H9 (cell line): ENCODE results near the gene CCM2. TPM values are rescaled to one million over a fixed set of nuclear protein-coding genes. Genes with fewer than 3 reads are reported as not detected.

Source experiments
- DNase-seq: peaks from one replicate; pipeline ENCODE4 v3.0.0-alpha.2; 2017
- H2AFZ ChIP-seq: one replicate; pipeline ENCODE4 v1.6.1; 2013; ENCODE audit warnings: mild to moderate bottlenecking, low read length, control low read depth, moderate library complexity
- H2AK5ac ChIP-seq: 2 replicates; pipeline ENCODE4 v1.6.1; 2013; ENCODE audit warnings: low read length, control low read depth, mixed read lengths; ENCODE audit not compliant: insufficient read length
- H2BK120ac ChIP-seq: one replicate; pipeline ENCODE4 v1.6.1; 2013; ENCODE audit warnings: low read depth, mild to moderate bottlenecking, low read length, control low read depth, inconsistent platforms; ENCODE audit not compliant: poor library complexity, severe bottlenecking
- H2BK12ac ChIP-seq: 2 replicates; pipeline ENCODE4 v1.6.1; 2013; ENCODE audit warnings: low read length, control low read depth, mixed read lengths, low read depth; ENCODE audit not compliant: insufficient read length
- H2BK15ac ChIP-seq: 2 replicates; pipeline ENCODE4 v1.6.1; 2013; ENCODE audit warnings: low read depth, low read length, control low read depth
- H2BK20ac ChIP-seq: one replicate; pipeline ENCODE4 v1.6.1; 2013; ENCODE audit warnings: low read depth, mild to moderate bottlenecking, low read length, control low read depth, inconsistent platforms; ENCODE audit not compliant: poor library complexity, severe bottlenecking
- H2BK5ac ChIP-seq: 2 replicates; pipeline ENCODE4 v1.6.1; 2013; ENCODE audit warnings: low read length, control low read depth, mixed read lengths; ENCODE audit not compliant: insufficient read length
- H3K14ac ChIP-seq: 2 replicates; pipeline ENCODE4 v1.6.1; 2013; ENCODE audit warnings: low read length, control low read depth; ENCODE audit not compliant: insufficient read depth
- H3K18ac ChIP-seq: 2 replicates; pipeline ENCODE4 v1.6.1; 2013; ENCODE audit warnings: low read depth, mild to moderate bottlenecking, mixed read lengths, low read length, control low read depth; ENCODE audit not compliant: insufficient read length
- H3K23ac ChIP-seq: 2 replicates; pipeline ENCODE4 v1.6.1; 2013; ENCODE audit warnings: low read length, control low read depth, mixed read lengths, low read depth; ENCODE audit not compliant: insufficient read length
- H3K23me2 ChIP-seq: 2 replicates; pipeline ENCODE4 v1.6.1; 2013; ENCODE audit warnings: low read depth, mild to moderate bottlenecking, mixed read lengths, low read length, control low read depth; ENCODE audit not compliant: insufficient read length, poor library complexity, severe bottlenecking
- H3K27ac ChIP-seq: 2 replicates; pipeline ENCODE4 v1.5.1; 2013; ENCODE audit warnings: low read length, control low read depth, mixed read lengths, low read depth; ENCODE audit not compliant: insufficient read length
- H3K27me3 ChIP-seq: 2 replicates; pipeline ENCODE4 v1.6.1; 2013; ENCODE audit warnings: low read length, control low read depth, inconsistent platforms; ENCODE audit not compliant: insufficient read depth
- H3K4ac ChIP-seq: 2 replicates; pipeline ENCODE4 v1.6.1; 2013; ENCODE audit warnings: low read depth, mild to moderate bottlenecking, control low read depth, inconsistent platforms, low read length, moderate library complexity
- H3K4me1 ChIP-seq: 2 replicates; pipeline ENCODE4 v1.6.1; 2013; ENCODE audit warnings: low read length, control low read depth, inconsistent platforms; ENCODE audit not compliant: insufficient read depth
- H3K4me2 ChIP-seq: 2 replicates; pipeline ENCODE4 v1.6.1; 2013; ENCODE audit warnings: low read length, control low read depth, mixed read lengths; ENCODE audit not compliant: insufficient read length, insufficient read depth
- H3K56ac ChIP-seq: 2 replicates; pipeline ENCODE4 v1.6.1; 2013; ENCODE audit warnings: low read depth, mild to moderate bottlenecking, mixed read lengths, low read length, control low read depth; ENCODE audit not compliant: insufficient read length
- H3K79me1 ChIP-seq: 2 replicates; pipeline ENCODE4 v1.6.1; 2013; ENCODE audit warnings: low read depth, mild to moderate bottlenecking, moderate library complexity, low read length, control low read depth, inconsistent platforms; ENCODE audit not compliant: insufficient read depth, poor library complexity, severe bottlenecking
- H3K79me2 ChIP-seq: 2 replicates; pipeline ENCODE4 v1.6.1; 2013; ENCODE audit warnings: low read length, control low read depth, inconsistent platforms; ENCODE audit not compliant: insufficient read depth
- H3K9ac ChIP-seq: 2 replicates; pipeline ENCODE4 v1.6.1; 2013; ENCODE audit warnings: low read length, control low read depth, mixed read lengths; ENCODE audit not compliant: insufficient read length; ENCODE audit errors: extremely low read depth
- H3K9me3 ChIP-seq: one replicate; pipeline ENCODE4 v1.6.1; 2013; ENCODE audit warnings: low read depth, low read length, inconsistent platforms; ENCODE audit not compliant: control insufficient read depth
- H3T11ph ChIP-seq: one replicate; pipeline ENCODE4 v1.6.1; 2013; ENCODE audit warnings: mild to moderate bottlenecking, low read length, control low read depth, inconsistent platforms
- H4K20me1 ChIP-seq: one replicate; pipeline ENCODE4 v1.6.1; 2013; ENCODE audit not compliant: control insufficient read depth, insufficient read length, insufficient read depth
- H4K5ac ChIP-seq: 2 replicates; pipeline ENCODE4 v1.6.1; 2013; ENCODE audit warnings: low read depth, mild to moderate bottlenecking, mixed read lengths, low read length, control low read depth; ENCODE audit not compliant: insufficient read length
- H4K8ac ChIP-seq: replicated peaks from 2 replicates; pipeline ENCODE4 v1.6.1; 2013; ENCODE audit warnings: low read length, control low read depth, mixed read lengths, low read depth; ENCODE audit not compliant: insufficient read length
- H4K91ac ChIP-seq: 2 replicates; pipeline ENCODE4 v1.6.1; 2013; ENCODE audit warnings: low read depth, mild to moderate bottlenecking, moderate library complexity, mixed read lengths, low read length, control low read depth; ENCODE audit not compliant: insufficient read length
- H3K27ac Mint-ChIP-seq, 3 experiments: 2 replicates in 2 of 3; 3 replicates in 1 of 3; pipeline ENCODE4 v1.8.0; 2020 to 2021; ENCODE audit warnings: mixed read lengths in 3 of 3, mild to moderate bottlenecking in 1 of 3, moderate library complexity in 1 of 3
- H3K27me3 Mint-ChIP-seq: 2 replicates; pipeline ENCODE4 v1.8.0; 2021; ENCODE audit warnings: low read depth, mild to moderate bottlenecking, moderate library complexity, mixed read lengths
- H3K36me3 Mint-ChIP-seq, 3 experiments: 2 replicates in 2 of 3; 3 replicates in 1 of 3; pipeline ENCODE4 v1.8.0; 2020 to 2021; ENCODE audit warnings: low read depth in 3 of 3, mixed read lengths in 3 of 3; ENCODE audit not compliant: insufficient read depth in 1 of 3
- H3K4me1 Mint-ChIP-seq, 2 experiments: 2 replicates each; pipeline ENCODE4 v1.8.0; 2020; ENCODE audit warnings: mixed read lengths in 2 of 2
- H3K4me3 Mint-ChIP-seq, 2 experiments: 2 replicates in 1 of 2; 3 replicates in 1 of 2; pipeline ENCODE4 v1.8.0; 2020 to 2021; ENCODE audit warnings: mild to moderate bottlenecking in 2 of 2, mixed read lengths in 2 of 2, moderate library complexity in 1 of 2
- H3K9me3 Mint-ChIP-seq, 2 experiments: 2 replicates in 1 of 2; 3 replicates in 1 of 2; pipeline ENCODE4 v1.8.0; 2020; ENCODE audit warnings: mild to moderate bottlenecking in 2 of 2, mixed read lengths in 2 of 2, moderate library complexity in 1 of 2
- CTCF ChIP-seq: fragments of 200-600 bp; sonication (generic); conservative IDR thresholded peaks from 3 replicates; pipeline ENCODE4 v1.8.0; 2021; ENCODE audit warnings: antibody characterized with exemption, mild to moderate bottlenecking
- WGBS: extraction: QIAGEN DNeasy Blood & Tissue Kit; methylation state at CpG from one replicate; pipeline ENCODE4 v1.1.7; 2013; ENCODE audit warnings: missing lambda C conversion rate, low lambda C conversion rate, mixed read lengths; ENCODE audit not compliant: insufficient read length; ENCODE audit errors: extremely low coverage; 5-methylcytosine and 5-hydroxymethylcytosine counted together
- total RNA-seq: library from RNA; stranded (reverse); gene quantifications from 2 replicates; pipeline ENCODE4 v1.2.1, GENCODE V29; 2021

Gene CCM2
- total RNA-seq, 1 experiment from 2014 or later, result 30.4 TPM

- no peak for TF ChIP-seq CTCF
- Histone ChIP-seq H3K9ac (no peak overlapping the region), H3K56ac (no peak overlapping the region), H4K91ac (no peak overlapping the region), H2AFZ (no peak overlapping the region), H4K5ac (no peak overlapping the region), H3K4ac (no peak overlapping the region), H4K20me1 (no peaks in the 10 kb centered on the region), H2AK5ac (no peak overlapping the region), H3K14ac (no peak overlapping the region), H3K23me2 (no peaks in the 10 kb centered on the region), H3K9me3 (no peaks in the 10 kb centered on the region), H2BK5ac (no peak overlapping the region), H2BK12ac (no peak overlapping the region), H2BK20ac (no peak overlapping the region), H3K18ac (no peak overlapping the region), H3K79me2 (no peaks in the 10 kb centered on the region), H3K4me1 (no peaks in the 10 kb centered on the region), H4K8ac (no peak overlapping the region), H2BK120ac (no peak overlapping the region), H3K27ac (no peak overlapping the region), H3K27me3 (no peaks in the 10 kb centered on the region), H3K4me2 (no peak overlapping the region), H3K23ac (no peak overlapping the region), H3K79me1 (no peaks in the 10 kb centered on the region), H2BK15ac (no peak overlapping the region), H3T11ph (no peak overlapping the region)
- no peak for DNase-seq
- WGBS, result no CpG with 5 or more reads among the region's 6 CpGs
- Mint-ChIP-seq H3K27ac (peak overlapping the region in 2 of 3 experiments; percentile 25 to 63; a peak in 3 of 7 replicates), H3K4me1 (peaks cover 37 to 38% of the 10 kb centered on the region in 2 experiments), H3K4me3 (no peak overlapping the region), H3K36me3 (peaks cover 8 to 21% (median 20%) of the 10 kb centered on the region in 3 experiments; a peak in 5 of 7 replicates), H3K27me3 (no peaks in the 10 kb centered on the region), H3K9me3 (no peaks in the 10 kb centered on the region)
These were observed 35.9 kb downstream of the CCM2 start for GRCh38 chr7:45035893-45036292.
